H1 (cell line): ENCODE results near the gene ARHGAP25. TPM values are rescaled to one million over a fixed set of nuclear protein-coding genes. Genes with fewer than 3 reads are reported as not detected.

Experiments
- ASH2L ChIP-seq: fragments of 200-600, 300-600 bp; sonication (generic); IDR thresholded peaks from one replicate; pipeline ENCODE4 v1.7.1; 2017; ENCODE audit warnings: low read length
- CHD1 ChIP-seq: IDR thresholded peaks from 2 replicates; pipeline ENCODE4 v1.6.1; 2012; ENCODE audit warnings: low read depth, low read length, improper control_type of control experiment
- CHD2 ChIP-seq: IDR thresholded peaks from 2 replicates; pipeline ENCODE4 v1.6.1; 2012; ENCODE audit warnings: low read length, improper control_type of control experiment
- JUND ChIP-seq: IDR thresholded peaks from 2 replicates; pipeline ENCODE4 v1.6.1; 2011; ENCODE audit warnings: mild to moderate bottlenecking, improper control_type of control experiment, low read length
- MAFK ChIP-seq: IDR thresholded peaks from 2 replicates; pipeline ENCODE4 v1.6.1; 2012; ENCODE audit warnings: low read depth, mild to moderate bottlenecking, improper control_type of control experiment, low read length
- RXRA ChIP-seq: IDR thresholded peaks from 2 replicates; pipeline ENCODE4 v1.6.1; 2011; ENCODE audit warnings: low read depth, mild to moderate bottlenecking, low read length, moderate library complexity; ENCODE audit not compliant: insufficient read depth
- TEAD4 ChIP-seq: IDR thresholded peaks from 2 replicates; pipeline ENCODE4 v1.6.1; 2012; ENCODE audit warnings: low read depth, low read length, inconsistent platforms, mixed read lengths
- polyA plus RNA-seq, 7 experiments: library from polyadenylated mRNA; depleted of rRNA in 3 of 7; stranded (reverse) in 5 of 7; unstranded in 2 of 7; fragments of >200 nt in 5 of 7; fragments of 200-250 nt in 2 of 7; gene quantifications; 1 replicate in 5 of 7; 2 replicates in 1 of 7; 4 replicates in 1 of 7; pipeline versions ENCODE4 v1.2.1 to v1.2.3, GENCODE V29; 2011 to 2013; ENCODE audit warnings: missing spikeins in 2 of 7, mixed read lengths in 2 of 7
- total RNA-seq: library from RNA; stranded (reverse); fragmentation: NEBNext Ultra II Directional; extraction: Animal tissue kit (Norgen Biotek cat#: 25700); gene quantifications from 2 replicates; pipeline ENCODE4 v1.2.1, GENCODE V29; 2021

The ARHGAP25 gene
- total and polyA plus RNA-seq, 2 of the 8 experiments (the other 6 are each of a cell fraction or from before 2014, with no cell fraction given), result 1.00 to 1.2 TPM

GRCh38 chr2:68775272-68775842 is 40.7 kb downstream of the ARHGAP25 start (continued):
- TF ChIP-seq CHD1 (no peak), MAFK (no peak), CHD2 (no peak), RXRA (no peak), JUND (no peak), TEAD4 (no peak), ASH2L (no peak)
